Colon (tissue), 2 donors: Measurements from ENCODE around the gene MUC6.

Experiments used
- FAIRE-seq: peaks from 2 replicates; lab custom pipeline; 2012; peaks lifted over from hg19 to GRCh38; lab: Jason Lieb, UNC
- donor health status: control.
- donor health status: control.

Gene MUC6

DNA sequence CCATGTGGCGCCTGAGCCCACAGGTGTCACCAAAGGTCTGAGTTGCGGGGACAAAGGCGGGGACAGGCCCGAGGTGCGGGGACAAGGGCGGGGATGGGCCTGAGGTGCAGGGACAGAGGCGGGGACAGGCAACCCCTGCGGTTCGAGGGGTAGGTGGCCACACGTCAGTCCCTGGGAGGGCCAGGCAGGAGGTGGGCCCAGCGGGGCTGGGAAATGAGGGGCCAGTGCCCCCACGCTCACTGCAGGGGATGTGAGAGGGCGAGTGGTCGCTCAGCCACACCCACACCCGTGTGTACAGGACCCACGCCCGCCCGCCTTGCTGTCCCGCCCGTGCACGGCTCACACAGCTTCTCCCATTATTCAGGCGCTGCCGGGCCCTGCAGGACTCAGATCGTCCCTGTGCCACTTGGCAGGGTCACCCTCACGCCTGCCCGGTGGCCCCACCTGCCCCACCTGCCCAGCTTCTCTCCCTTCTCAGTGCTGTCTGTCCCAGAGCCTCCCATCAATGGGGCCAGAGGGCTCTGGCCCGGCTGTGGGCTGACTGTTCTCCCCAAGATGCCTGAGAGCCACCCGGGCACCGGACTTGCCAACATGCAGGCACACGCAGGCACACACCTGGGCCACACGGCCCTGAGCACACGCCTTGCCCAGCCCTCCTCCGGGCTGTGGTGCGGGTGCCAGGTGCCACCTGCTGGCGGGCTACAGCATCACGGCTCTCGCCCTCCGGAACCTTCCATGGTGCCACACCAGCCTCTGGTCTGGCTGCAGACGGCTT lies 14.2 kb upstream of the MUC6 start:
- FAIRE-seq: no peak

DNA sequence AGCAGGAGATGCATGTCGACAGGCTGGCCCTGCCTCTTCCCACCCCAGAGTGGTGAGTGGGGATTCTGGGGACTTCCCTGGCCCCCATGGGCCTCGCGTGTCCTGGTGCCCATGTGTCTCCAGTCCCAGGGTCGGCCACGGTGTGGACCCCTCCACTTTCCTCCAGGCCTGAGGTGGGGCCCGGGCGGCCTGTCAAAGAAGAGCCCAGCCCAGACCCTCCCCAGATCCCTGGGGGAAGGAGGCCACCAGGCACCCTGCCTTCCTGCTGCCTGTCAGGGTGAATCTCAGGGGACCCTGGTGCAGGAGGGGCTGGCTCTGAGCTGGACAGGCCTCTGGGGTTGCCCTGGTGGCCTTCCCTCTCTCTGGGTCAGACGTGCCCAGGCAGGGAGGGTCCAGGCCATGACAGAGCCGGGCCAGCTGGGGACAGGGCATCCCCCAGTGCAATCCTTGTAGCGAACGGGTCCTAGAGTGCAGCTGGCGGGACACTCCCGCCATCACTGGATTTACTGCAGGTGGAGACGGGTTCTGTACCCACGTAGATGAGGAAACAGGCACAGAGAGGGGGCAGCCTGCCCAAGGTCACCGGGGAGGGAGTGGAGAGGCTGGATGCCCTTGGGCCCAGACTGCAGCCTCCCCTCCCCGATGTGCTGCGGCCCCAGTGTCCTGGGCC lies 13.5 kb upstream of the MUC6 start:
- FAIRE-seq: no peak

GRCh38 chr11:1049431-1049891 lies 12.9 kb upstream of the MUC6 start:
- FAIRE-seq: no peak

- FAIRE-seq: no peak
These were observed 12.5 kb upstream of the MUC6 start for GRCh38 chr11:1049071-1049405.

GRCh38 chr11:1048375-1049070 lies 12.0 kb upstream of the MUC6 start:
- FAIRE-seq: no peak

DNA sequence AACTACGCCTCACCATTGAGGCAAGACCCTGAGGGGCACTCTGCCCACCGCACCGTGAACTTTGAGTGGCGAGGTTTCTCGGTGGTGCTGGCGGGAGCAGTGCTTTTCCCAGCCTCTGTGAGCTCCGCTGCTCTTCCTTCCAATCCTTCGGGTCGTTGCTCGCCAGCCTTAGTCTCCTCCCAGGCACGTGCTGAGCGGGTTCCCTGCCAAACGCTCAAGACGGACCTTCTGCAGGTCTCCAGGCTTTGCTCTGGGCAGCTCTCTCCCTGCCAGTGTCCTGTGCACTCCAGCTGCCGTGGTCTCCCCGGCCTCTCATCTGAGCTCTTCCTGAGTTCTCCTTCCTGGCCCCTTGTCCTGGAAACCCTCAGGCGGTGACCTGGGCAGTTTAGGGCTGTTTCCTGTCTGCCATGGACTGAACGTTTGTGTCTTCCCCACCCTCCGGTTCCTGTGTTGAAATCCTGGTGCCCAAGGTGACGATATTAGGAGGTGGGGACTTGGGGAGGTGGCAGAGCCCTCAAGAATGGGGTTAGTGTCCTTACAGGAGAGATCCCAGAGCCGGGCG lies 11.2 kb upstream of the MUC6 start:
- FAIRE-seq: no peak

- FAIRE-seq: no peak
These were observed 7.6 kb upstream of the MUC6 start for GRCh38 chr11:1044160-1044559.

GRCh38 chr11:1043563-1044096 lies 7.1 kb upstream of the MUC6 start:
- no peak for FAIRE-seq

DNA sequence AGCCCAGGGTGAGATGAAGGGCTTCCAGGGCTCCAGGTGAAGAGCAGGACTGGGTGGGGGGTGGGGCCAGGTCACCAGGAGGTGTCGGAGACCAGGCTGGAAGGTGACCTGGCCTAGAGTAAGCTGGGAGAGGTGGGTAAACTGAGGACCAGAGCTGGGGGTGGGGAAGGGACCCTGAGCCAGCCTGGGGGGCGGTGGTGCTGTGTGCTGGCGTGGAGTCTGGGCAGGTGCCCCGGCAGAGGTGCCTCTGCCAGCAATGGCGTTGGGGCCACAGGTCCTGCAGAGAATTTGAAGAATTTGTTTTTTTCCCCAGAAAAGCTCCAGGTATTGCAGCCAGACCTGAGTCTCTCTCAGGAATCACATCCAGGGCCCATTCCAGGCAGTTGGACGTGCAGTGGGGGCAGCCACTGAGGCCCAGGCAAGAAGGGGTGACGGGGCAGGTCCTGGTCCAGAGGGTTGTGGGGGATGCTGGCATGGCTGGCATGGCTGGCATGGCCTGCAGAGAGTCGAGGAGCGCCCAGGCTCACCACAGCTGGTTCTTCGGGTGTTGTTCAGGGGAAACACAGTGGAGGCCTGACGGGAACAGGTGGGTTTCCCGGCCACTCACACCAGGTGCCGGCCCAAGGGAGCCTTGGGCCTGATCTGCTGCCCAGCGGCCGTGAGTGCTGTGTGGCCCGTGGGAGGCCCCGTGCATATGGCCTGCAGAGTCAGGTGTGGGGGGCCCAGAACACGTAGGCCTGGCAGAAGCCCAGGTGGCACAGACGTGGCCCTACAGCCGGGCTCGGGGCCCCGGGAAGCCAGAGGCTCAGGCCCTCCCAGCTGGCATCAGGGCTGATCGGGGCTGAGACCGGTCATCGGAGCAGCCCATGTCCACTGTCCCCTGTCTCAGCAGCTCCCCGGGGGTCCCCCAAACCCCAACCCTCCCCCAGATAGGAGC lies 6.4 kb upstream of the MUC6 start:
- FAIRE-seq: no peak

DNA sequence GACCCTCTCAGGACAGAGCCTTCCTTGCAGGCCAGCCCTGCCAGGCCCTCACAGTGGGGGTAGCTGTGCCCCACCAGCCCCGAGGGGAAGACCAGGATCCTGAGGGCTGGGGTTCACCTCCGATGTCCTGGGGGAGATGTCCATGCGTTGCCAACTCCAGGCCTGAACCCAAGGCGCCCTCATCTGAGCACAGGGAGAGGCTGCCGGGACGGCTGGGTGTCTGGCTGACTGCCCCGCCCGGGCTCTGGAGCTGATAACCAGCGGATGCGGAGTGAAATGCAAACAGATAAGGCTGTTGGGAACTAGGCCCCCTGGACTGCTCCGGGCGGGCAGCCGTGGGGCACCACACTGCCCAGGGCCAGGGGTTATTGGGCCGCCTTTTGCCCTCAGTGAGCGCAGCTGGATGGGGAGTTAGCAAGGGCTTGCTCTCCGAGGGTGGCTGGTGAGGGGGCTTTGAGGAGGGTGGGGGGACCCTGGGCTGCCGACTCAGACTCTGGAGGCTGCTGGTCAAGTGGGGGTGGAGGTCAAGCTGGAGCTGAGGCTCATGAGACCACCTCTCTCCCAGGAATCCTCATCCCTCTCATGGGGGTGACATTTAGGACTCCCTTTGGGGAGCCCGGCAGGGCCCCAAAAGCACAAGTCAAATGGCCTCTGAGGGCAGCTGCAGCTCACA lies 5.6 kb upstream of the MUC6 start:
- FAIRE-seq: no peak

DNA sequence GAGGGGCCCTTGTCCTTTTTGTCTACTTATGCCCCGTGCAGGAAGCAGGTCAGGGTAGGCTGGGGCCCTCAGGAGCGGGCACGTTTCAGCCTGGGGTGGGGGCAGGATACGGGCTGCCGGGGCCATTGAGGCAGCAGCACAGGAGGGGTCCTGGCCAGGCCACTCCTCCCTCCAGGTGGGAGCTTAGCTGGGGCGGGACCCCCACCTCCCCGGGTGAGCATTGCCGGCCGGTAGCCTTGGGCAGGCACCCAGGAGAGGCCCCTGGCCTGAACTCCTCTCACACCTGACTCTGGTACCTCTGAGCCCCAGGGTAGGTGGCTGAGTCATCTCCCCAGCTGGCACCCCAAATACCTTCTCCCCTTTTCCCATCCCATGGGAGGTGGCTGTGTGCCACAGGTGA lies 5.0 kb upstream of the MUC6 start:
- no peak for FAIRE-seq

GRCh38 chr11:1041149-1041467 lies 4.6 kb upstream of the MUC6 start:
- no peak for FAIRE-seq

DNA sequence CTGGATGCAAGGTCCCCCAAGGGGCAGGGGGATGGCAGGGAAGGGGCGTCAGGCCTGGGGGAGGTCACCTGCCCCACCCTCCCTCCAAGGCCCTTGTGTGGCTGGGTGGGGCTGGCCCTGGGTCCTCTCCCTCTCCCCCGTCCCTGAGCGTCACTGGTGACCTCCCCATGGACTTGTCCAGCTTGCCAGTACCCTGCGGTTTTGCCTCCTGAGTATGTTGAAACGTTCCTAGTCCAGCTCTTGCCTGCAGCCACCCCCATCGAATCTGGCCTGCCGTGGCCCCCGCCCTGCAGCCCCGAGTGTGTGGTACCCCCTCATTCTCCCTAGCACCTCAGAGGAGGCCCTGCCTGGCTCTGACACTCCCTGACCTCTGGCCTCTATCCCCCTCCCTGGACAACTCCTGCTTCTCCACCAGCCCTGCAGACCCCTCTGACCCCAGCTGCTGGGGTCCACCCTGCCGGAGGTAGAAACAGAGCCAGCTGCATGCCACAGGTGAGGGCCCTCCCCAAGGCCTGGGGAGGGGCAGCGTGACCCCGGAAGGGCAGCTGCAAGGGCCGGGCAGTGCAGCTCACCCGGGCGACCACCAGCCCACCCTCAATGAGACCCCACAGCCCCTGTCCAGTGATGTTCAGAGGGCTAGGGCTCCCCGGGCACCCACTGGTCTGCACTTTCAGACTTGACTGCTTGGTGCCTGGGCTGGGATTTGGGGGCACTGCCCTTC lies 4.1 kb upstream of the MUC6 start:
- FAIRE-seq: no peak

GRCh38 chr11:1039481-1040427 lies 3.2 kb upstream of the MUC6 start:
- no peak for FAIRE-seq

DNA sequence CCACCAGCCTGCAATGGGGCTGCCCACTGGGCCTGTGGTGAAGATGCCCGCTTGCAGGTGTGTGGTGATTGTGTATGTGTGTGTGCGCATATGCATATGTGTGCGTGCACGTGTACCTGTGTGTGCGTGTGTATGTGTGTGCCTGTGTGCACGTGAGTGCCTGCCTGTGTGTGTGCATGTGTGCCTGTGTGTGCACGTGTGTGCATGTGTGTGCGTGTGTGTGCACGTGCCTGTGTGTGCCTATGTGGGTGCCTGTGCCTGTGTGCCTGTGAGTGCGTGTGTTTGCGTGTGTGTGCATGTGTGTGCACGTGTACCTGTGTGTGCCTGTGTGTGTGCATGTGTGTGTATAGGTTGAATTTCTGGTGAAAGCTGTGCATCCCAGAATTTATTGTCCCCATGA lies 2.4 kb upstream of the MUC6 start:
- no peak for FAIRE-seq

GRCh38 chr11:1038361-1038760 lies 1.8 kb upstream of the MUC6 start:
- no peak for FAIRE-seq

- no peak for FAIRE-seq
These were observed 1.1 kb upstream of the MUC6 start for GRCh38 chr11:1037506-1038055.

GRCh38 chr11:1036931-1037330 lies 413 bp upstream of the MUC6 start:
- no peak for FAIRE-seq
